ENCODE results near the gene HDDC2. TPM values are rescaled to one million over a fixed set of nuclear protein-coding genes. Genes with fewer than 3 reads are reported as not detected.

HDDC2 gene
- total and polyA plus RNA-seq, 4 donors, result 53.0 to 135 (median 117) TPM

DNA sequence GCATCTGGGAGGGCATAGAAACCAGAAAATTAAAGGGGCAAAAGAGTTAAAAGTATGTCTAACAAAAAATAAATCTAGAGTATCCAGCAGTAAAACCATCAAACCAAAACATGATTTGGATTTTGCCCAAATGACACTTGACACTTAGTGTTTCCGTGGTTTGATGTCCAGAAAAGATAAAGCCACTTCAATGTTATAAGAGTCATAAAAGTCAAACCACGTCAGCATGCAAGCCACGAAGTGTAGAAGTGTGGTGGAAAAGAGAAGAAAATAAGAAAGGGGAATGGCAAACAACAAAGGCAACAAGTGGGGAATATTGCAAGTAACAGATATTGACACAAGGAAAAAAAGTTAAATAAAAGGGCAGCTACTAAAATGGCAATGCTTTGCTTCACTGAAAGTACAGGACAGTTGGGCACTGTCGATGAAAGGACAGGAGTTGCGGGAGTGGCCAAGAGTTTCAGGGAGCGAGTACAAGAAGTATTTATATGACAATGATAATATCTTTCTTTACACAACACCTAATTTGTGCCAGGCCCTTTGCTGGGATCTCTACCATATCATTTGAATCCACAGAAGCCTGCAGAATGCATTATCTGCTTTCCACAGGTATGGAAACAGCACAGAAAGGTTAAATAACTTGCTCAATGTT is 6.3 kb upstream of the HDDC2 start:
- Histone ChIP-seq H3K27ac (ENCODE audit: low read depth, low read length) (no peak overlapping the region), H3K27me3 (ENCODE audit: control insufficient read depth, insufficient read depth, low read length) (no peaks in the 10 kb centered on the region), H3K4me1 (ENCODE audit: control insufficient read depth, insufficient read depth, low read length) (no peaks in the 10 kb centered on the region), H3K9me3 (ENCODE audit: control insufficient read depth, insufficient read depth, low read length) (no peaks in the 10 kb centered on the region), H3K4me3 (ENCODE audit: low read depth, low read length) (no peak overlapping the region), H3K36me3 (ENCODE audit: control insufficient read depth, insufficient read depth, low read length) (no peaks in the 10 kb centered on the region)
- WGBS (ENCODE audit: insufficient coverage), result 88% methylated on average over 3 of the region's 6 CpGs
- no peak for DNase-seq (ENCODE audit: low read depth in 4 of 6, low spot score in 6 of 6)

DNA sequence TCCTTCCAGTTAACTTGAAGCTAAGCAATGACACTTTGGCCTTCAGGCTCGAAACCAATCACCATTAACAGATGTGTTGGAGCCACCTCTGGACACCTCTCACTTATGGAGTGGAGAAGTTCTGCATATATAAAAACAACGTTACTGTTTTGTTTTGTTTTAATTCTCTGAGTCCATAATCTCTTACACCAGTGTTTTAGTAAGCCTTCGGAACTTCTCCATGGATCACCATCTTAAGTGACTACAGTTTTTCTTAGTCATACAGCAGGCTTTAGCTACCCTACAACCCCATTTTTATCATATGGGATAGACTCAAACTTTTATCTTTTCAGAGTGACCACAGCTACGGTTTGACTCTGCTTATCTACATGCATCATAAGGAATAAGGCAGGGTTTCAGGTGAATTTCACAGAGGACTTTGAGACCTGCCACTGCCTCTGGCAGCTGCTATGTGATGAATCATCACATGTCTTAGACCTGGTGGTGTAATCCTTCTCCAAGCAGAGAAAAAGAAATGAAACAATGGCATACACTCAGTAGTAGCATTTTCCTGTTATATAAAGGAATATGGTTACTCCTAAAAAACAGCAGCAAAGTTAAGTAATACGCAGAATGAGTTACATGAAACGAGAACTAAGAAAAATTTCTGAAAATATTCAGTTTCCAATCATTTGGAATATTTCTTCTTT is 5.5 kb upstream of the HDDC2 start:
- no peaks in the 10 kb centered on the region for H3K27me3 ChIP-seq (ENCODE audit: control insufficient read depth, insufficient read depth, low read length)
- H3K36me3 ChIP-seq (ENCODE audit: control insufficient read depth, insufficient read depth, low read length), result no peaks in the 10 kb centered on the region
- H3K27ac ChIP-seq (ENCODE audit: low read depth, low read length), result peak overlapping the region; percentile 10
- H3K4me1 ChIP-seq (ENCODE audit: control insufficient read depth, insufficient read depth, low read length), result no peaks in the 10 kb centered on the region
- no peak for DNase-seq (ENCODE audit: low read depth in 4 of 6, low spot score in 6 of 6)
- 60% methylated on average over 1 of the region's 6 CpGs for WGBS (ENCODE audit: insufficient coverage)
- no peak overlapping the region for H3K4me3 ChIP-seq (ENCODE audit: low read depth, low read length)
- H3K9me3 ChIP-seq (ENCODE audit: control insufficient read depth, insufficient read depth, low read length), result no peaks in the 10 kb centered on the region

DNA sequence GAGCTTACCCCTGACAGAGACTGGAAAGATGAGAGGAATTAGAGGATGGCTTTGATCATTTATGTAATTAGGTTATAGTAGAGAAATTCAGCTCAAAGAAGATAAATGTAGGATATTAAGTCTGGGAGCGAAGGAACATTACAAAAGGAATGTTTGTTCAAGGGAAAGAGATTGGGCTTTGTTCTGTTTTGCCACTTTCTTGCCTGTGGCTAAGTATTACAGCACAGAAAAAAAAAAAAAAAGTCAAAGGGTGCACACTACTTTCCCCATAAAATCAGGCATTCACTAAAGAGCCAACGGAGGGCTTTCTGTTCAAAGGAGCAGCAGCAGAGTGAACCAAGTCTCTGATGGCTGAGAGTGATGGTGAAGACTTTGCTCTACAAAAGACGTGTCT is 5.0 kb upstream of the HDDC2 start:
- Histone ChIP-seq H3K27me3 (ENCODE audit: control insufficient read depth, insufficient read depth, low read length) (no peaks in the 10 kb centered on the region), H3K9me3 (ENCODE audit: control insufficient read depth, insufficient read depth, low read length) (no peaks in the 10 kb centered on the region), H3K27ac (ENCODE audit: low read depth, low read length) (peak overlapping the region; percentile 10), H3K36me3 (ENCODE audit: control insufficient read depth, insufficient read depth, low read length) (no peaks in the 10 kb centered on the region), H3K4me1 (ENCODE audit: control insufficient read depth, insufficient read depth, low read length) (no peaks in the 10 kb centered on the region), H3K4me3 (ENCODE audit: low read depth, low read length) (no peak overlapping the region)
- 71% methylated on average over 1 of the region's 3 CpGs for WGBS (ENCODE audit: insufficient coverage)
- DNase-seq (ENCODE audit: low read depth in 4 of 6, low spot score in 6 of 6), result no peak

DNA sequence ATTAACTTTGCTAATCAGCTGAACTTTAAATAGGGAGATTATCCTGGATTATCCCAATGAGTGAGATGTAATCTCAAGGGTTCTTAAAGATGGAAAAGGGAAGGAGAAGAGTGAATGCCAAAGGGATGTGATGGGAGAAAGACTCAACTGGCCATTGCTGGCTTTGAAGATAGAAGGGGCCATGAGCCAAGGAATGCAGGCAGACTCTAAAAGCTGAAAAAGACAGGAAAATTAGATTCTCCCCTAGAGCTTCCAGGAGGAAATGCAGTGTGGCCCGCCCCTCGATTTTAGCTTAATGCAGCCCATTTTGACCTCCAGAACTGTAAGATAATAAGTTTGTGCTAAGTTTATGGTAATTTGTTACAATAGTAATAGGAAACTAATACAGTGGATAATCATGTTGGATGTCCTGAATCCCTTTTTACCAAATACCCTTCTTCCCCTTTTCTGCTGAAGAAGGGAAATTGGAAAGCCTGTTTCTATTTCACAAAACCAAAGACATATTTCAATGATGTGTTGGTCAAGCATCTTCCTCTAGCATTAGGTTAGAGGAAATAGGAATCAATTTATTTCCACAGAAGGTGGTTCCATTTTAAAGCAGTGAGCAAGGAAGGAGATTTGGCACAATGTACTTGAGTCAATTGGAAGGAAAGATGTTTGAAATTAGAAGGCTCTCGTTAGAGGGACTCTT is 3.3 kb upstream of the HDDC2 start:
- no peak overlapping the region for H3K27ac ChIP-seq (ENCODE audit: low read depth, low read length)
- H3K9me3 ChIP-seq (ENCODE audit: control insufficient read depth, insufficient read depth, low read length), result no peaks in the 10 kb centered on the region
- no CpG with 5 or more reads among the region's 3 CpGs for WGBS (ENCODE audit: insufficient coverage)
- no peak for DNase-seq (ENCODE audit: low read depth in 4 of 6, low spot score in 6 of 6)
- H3K4me1 ChIP-seq (ENCODE audit: control insufficient read depth, insufficient read depth, low read length), result no peaks in the 10 kb centered on the region
- no peak overlapping the region for H3K4me3 ChIP-seq (ENCODE audit: low read depth, low read length)
- H3K27me3 ChIP-seq (ENCODE audit: control insufficient read depth, insufficient read depth, low read length), result no peaks in the 10 kb centered on the region
- H3K36me3 ChIP-seq (ENCODE audit: control insufficient read depth, insufficient read depth, low read length), result no peaks in the 10 kb centered on the region

DNA sequence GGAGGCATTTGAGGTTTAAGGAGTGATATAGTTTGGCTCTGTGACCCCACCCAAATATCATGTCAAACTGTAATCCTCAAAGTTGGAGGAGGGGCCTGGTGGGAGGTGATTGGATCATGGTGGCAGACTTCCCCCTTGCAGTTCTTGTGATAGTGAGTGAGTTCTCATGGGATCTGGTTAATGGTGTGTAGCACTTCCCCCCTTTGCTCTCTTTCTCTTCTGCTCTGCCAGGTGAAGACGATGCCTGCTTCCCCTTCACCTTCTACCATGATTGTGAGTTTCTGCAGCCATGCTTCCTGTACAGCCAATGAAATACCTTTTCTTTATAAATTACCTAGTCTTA is 1.7 kb upstream of the HDDC2 start:
- Histone ChIP-seq H3K4me1 (ENCODE audit: control insufficient read depth, insufficient read depth, low read length) (no peaks in the 10 kb centered on the region), H3K36me3 (ENCODE audit: control insufficient read depth, insufficient read depth, low read length) (peaks cover 2% of the 10 kb centered on the region), H3K4me3 (ENCODE audit: low read depth, low read length) (no peak overlapping the region), H3K27ac (ENCODE audit: low read depth, low read length) (no peak overlapping the region), H3K9me3 (ENCODE audit: control insufficient read depth, insufficient read depth, low read length) (no peaks in the 10 kb centered on the region), H3K27me3 (ENCODE audit: control insufficient read depth, insufficient read depth, low read length) (no peaks in the 10 kb centered on the region)
- no peak for DNase-seq (ENCODE audit: low read depth in 4 of 6, low spot score in 6 of 6)
- no CpG with 5 or more reads among the region's 1 CpG for WGBS (ENCODE audit: insufficient coverage)

DNA sequence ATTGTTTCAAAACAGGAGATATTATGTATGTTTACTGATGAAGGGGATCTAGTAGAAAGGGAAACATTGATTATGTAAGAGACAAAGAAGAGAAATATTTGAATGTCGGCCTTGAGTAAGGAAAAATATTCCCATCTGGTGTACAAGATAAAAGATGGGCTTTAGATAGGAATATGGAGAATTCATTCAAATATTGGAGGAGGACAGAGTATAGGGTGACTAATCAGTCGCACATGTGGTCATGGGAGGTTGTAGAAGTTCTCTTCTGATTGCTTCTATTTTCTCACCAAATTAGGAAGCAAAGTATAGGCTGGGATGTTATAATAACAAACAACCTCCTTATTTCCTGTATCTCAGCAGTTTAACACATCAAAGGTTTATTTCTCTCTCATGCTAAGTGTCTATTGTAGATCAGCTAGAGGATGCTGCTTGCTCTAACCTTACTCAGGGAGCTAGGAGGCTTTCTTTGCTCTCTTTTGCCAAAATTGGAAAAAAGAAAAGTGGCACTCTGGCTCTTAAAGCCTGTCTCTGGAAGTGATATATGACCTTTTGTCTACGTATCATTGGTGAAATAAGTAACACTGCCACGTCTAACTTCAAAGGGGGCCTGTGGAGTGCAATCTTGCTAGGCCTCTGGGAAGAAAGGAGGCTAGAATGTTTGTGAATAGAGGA is 1.2 kb upstream of the HDDC2 start:
- Histone ChIP-seq H3K36me3 (ENCODE audit: control insufficient read depth, insufficient read depth, low read length) (peaks cover 2% of the 10 kb centered on the region), H3K9me3 (ENCODE audit: control insufficient read depth, insufficient read depth, low read length) (no peaks in the 10 kb centered on the region), H3K4me1 (ENCODE audit: control insufficient read depth, insufficient read depth, low read length) (no peaks in the 10 kb centered on the region), H3K27ac (ENCODE audit: low read depth, low read length) (no peak overlapping the region), H3K4me3 (ENCODE audit: low read depth, low read length) (no peak overlapping the region), H3K27me3 (ENCODE audit: control insufficient read depth, insufficient read depth, low read length) (no peaks in the 10 kb centered on the region)
- 56% methylated on average over 3 of the region's 4 CpGs for WGBS (ENCODE audit: insufficient coverage)
- no peak for DNase-seq (ENCODE audit: low read depth in 4 of 6, low spot score in 6 of 6)

DNA sequence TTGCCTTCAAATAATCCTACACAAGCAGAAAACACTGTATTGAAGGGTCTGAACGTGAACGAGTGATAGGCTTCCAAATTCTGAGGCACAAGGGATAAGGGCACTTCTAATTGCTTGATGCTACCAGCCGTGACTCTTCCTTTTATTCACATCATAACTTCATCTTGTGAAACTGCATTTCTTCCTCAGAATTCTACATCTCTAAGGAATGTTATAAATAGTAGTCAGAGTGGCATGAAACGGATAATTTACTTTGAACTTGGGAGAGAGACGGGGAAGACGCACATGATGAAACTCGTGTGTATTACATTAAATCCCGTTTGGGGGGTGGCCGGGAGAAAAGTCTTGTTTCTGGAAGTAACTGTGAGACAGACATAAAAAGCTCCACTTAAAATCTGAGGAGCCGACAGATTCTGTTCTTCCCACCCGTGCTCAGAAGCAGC is 754 bp downstream of the HDDC2 start:
- DNase-seq (ENCODE audit: low read depth in 4 of 6, low spot score in 6 of 6), result peak in 1 of 6 donors; percentile 46
- peak overlapping the region; percentile 72 for H3K27ac ChIP-seq (ENCODE audit: low read depth, low read length)

DNA sequence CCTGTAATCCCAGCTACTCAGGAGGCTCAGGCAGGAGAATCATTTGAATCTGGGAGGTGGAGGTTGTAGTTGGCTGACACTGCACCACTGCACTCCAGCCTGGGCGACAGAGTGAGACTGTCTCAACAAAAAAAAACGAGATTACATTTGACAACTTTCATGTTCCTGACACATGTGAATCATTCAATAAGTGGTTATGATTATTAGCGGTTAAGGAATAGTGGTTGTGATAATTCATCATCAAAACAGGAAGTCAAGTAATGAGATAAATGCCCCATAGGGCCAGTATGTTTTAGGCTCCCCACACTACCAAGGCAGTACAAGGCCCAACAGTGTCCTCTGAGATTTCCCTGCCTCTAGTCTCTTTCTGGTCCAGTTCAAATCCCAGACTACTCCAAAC is 2.5 kb downstream of the HDDC2 start:
- Histone ChIP-seq H3K36me3 (ENCODE audit: control insufficient read depth, insufficient read depth, low read length) (peaks cover 6% of the 10 kb centered on the region), H3K9me3 (ENCODE audit: control insufficient read depth, insufficient read depth, low read length) (no peaks in the 10 kb centered on the region), H3K4me1 (ENCODE audit: control insufficient read depth, insufficient read depth, low read length) (no peaks in the 10 kb centered on the region), H3K27ac (ENCODE audit: low read depth, low read length) (no peak overlapping the region), H3K4me3 (ENCODE audit: low read depth, low read length) (no peak overlapping the region), H3K27me3 (ENCODE audit: control insufficient read depth, insufficient read depth, low read length) (no peaks in the 10 kb centered on the region)
- no CpG with 5 or more reads among the region's 3 CpGs for WGBS (ENCODE audit: insufficient coverage)
- DNase-seq (ENCODE audit: low read depth in 4 of 6, low spot score in 6 of 6), result no peak

More for the DNA sequence above, 754 bp downstream of the HDDC2 start:
- peaks cover 6% of the 10 kb centered on the region for H3K36me3 ChIP-seq (ENCODE audit: control insufficient read depth, insufficient read depth, low read length)
- no peaks in the 10 kb centered on the region for H3K9me3 ChIP-seq (ENCODE audit: control insufficient read depth, insufficient read depth, low read length)
- H3K4me1 ChIP-seq (ENCODE audit: control insufficient read depth, insufficient read depth, low read length), result no peaks in the 10 kb centered on the region
- 2% methylated on average over 8 of the region's 11 CpGs for WGBS (ENCODE audit: insufficient coverage)
- peak overlapping the region; percentile 63 for H3K4me3 ChIP-seq (ENCODE audit: low read depth, low read length)
- H3K27me3 ChIP-seq (ENCODE audit: control insufficient read depth, insufficient read depth, low read length), result no peaks in the 10 kb centered on the region

DNA sequence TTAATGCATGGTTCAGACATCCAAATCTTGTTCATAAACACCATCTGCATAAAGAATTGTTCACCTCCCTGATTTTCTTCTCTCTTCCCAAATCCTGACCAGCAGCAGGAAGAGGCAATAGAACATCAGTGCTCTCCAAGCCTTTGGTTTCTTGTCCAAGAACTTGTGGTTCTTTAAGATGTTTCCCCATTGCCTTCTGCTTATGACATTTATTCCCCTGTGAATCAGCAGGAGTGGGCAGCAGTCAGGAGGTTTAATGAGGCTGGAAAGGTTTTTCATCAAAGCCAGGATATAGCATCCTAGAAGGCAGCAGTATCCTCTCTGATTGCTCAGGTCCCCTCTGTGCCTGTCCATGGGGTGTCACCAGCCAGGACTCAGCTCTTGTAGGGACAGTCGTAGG is 5.3 kb downstream of the HDDC2 start:
- H3K27ac ChIP-seq (ENCODE audit: low read depth, low read length), result no peak overlapping the region
- no peak for DNase-seq (ENCODE audit: low read depth in 4 of 6, low spot score in 6 of 6)

More for the DNA sequence above, 5.3 kb downstream of the HDDC2 start:
- no peaks in the 10 kb centered on the region for H3K27me3 ChIP-seq (ENCODE audit: control insufficient read depth, insufficient read depth, low read length)
- H3K4me1 ChIP-seq (ENCODE audit: control insufficient read depth, insufficient read depth, low read length), result no peaks in the 10 kb centered on the region
- H3K9me3 ChIP-seq (ENCODE audit: control insufficient read depth, insufficient read depth, low read length), result no peaks in the 10 kb centered on the region
- 86% methylated on average over 1 of the region's 1 CpG for WGBS (ENCODE audit: insufficient coverage)
- H3K4me3 ChIP-seq (ENCODE audit: low read depth, low read length), result no peak overlapping the region
- peaks cover 9% of the 10 kb centered on the region for H3K36me3 ChIP-seq (ENCODE audit: control insufficient read depth, insufficient read depth, low read length)
